Measurements from ENCODE around the gene TTC1. TPM values are rescaled to one million over a fixed set of nuclear protein-coding genes. Genes with fewer than 3 reads are reported as not detected.

The TTC1 gene
- total RNA-seq, 4 donors from 2014 or later: 23.7 to 69.6 (median 37.8) TPM

GRCh38 chr5:160079753-160080152, 70.8 kb downstream of the TTC1 start:
- no peak for TF ChIP-seq CTCF (IDR thresholded peaks at IDR 0.05; ENCODE audit: low read depth)

GRCh38 chr5:160081495-160081894, 72.6 kb downstream of the TTC1 start:
- TF ChIP-seq CTCF (IDR thresholded peaks at IDR 0.05; ENCODE audit: low read depth): no peak

GRCh38 chr5:160082614-160083500, 73.9 kb downstream of the TTC1 start:
- no peak for TF ChIP-seq CTCF (IDR thresholded peaks at IDR 0.05; ENCODE audit: low read depth)

GRCh38 chr5:160083501-160083900, 74.6 kb downstream of the TTC1 start:
- no peak for TF ChIP-seq CTCF (IDR thresholded peaks at IDR 0.05; ENCODE audit: low read depth)

GRCh38 chr5:160084144-160084543, 75.2 kb downstream of the TTC1 start:
- TF ChIP-seq CTCF (IDR thresholded peaks at IDR 0.05; ENCODE audit: low read depth): no peak

- TF ChIP-seq CTCF (IDR thresholded peaks at IDR 0.05; ENCODE audit: low read depth): no peak
Measured at GRCh38 chr5:160087199-160087598, 78.3 kb downstream of the TTC1 start.

GRCh38 chr5:160088805-160089204, 79.9 kb downstream of the TTC1 start:
- TF ChIP-seq CTCF (IDR thresholded peaks at IDR 0.05; ENCODE audit: low read depth): no peak

Measured in subcutaneous adipose tissue (tissue), 4 donors.